Right lobe of liver (tissue), 4 donors: ENCODE measurements around the gene CCT5.

Source experiments
- POLR2A ChIP-seq: fragments of 450-650 bp; IDR thresholded peaks from one replicate; pipeline ENCODE4 v1.6.1; 2017; ENCODE audit warnings: antibody characterized with exemption, mild to moderate bottlenecking
- TF ChIP-seq, protein P1 (sequence below), 4 donors: fragments of 200-600 bp in 3 of 4; fragments of 450-650 bp in 1 of 4; IDR thresholded peaks; one replicate each; pipeline versions ENCODE4 v1.5.1 to v1.8.0; 2016 to 2022; ENCODE audit warnings: antibody characterized with exemption in 4 of 4, mild to moderate bottlenecking in 2 of 4
- donor health status: DM: no; HTN: no; CAD: no.
- donor health status: DM: no; HTN: no; CAD: no.
- donor health status: DM: no; HTN: yes; CAD: no.

DNA sequence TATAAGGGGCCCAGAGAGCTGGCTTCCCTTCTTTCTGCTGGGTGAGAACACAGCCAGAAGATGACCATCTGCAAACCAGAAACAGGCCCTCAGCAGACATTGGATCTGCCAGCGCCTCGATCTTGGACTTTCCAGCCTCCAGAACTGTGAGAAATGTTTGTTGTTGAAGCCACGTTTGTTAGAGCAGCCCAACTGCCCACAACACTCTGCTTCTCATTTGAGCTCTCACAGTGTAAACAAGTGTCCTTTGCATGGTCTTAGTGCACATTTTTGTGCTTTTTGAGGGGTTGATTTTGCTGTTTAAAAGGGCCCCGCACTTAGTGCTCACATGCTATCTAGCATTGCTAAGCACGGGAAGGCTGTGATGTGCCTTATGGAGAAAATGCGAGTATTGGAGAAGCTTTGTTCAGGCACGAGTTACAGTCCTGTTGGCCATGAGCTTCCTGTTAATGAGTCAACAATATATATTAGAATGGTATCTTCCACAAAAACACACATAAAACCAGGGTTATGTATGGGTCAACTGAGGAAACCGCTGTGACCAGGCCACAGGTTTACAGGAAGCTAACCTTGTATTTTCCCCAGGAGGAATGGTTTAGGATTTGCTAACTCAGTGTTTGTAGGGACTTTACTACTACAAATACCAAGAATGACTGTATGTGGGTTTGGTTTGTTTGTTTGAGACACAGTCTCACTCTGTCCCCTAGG is 45.7 kb downstream of the CCT5 start:
- TF ChIP-seq, protein P1, sequence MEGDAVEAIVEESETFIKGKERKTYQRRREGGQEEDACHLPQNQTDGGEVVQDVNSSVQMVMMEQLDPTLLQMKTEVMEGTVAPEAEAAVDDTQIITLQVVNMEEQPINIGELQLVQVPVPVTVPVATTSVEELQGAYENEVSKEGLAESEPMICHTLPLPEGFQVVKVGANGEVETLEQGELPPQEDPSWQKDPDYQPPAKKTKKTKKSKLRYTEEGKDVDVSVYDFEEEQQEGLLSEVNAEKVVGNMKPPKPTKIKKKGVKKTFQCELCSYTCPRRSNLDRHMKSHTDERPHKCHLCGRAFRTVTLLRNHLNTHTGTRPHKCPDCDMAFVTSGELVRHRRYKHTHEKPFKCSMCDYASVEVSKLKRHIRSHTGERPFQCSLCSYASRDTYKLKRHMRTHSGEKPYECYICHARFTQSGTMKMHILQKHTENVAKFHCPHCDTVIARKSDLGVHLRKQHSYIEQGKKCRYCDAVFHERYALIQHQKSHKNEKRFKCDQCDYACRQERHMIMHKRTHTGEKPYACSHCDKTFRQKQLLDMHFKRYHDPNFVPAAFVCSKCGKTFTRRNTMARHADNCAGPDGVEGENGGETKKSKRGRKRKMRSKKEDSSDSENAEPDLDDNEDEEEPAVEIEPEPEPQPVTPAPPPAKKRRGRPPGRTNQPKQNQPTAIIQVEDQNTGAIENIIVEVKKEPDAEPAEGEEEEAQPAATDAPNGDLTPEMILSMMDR (IDR thresholded peaks at IDR 0.05): no peak
- TF ChIP-seq POLR2A: no peak
